ENCODE data around the gene CDH13.

Gene CDH13

GRCh38 chr16:83010776-83011720 lies 384.3 kb downstream of the CDH13 start:
- DNase-seq, result no peak

GRCh38 chr16:83011939-83012338 lies 385.2 kb downstream of the CDH13 start:
- DNase-seq, result no peak

DNA sequence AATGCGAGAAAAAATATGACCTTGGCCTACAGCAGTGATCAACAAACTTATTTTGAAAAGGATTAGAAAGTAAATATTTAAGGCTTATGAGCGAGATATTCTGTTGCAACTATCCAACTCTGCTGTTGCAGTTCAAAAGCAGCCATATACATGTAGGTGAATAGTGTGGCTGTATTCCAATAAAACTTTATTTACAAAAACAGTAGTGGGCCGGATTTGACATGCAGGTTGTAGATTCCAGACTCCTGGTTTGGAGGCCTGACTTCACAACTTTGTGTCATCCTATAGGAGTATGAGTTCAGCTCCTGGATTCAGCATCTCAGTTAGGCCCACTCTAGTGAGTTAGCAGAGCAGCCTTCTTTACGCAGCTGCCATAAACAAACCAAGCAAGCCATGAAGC lies 386.3 kb downstream of the CDH13 start:
- DNase-seq, result no peak

DNA sequence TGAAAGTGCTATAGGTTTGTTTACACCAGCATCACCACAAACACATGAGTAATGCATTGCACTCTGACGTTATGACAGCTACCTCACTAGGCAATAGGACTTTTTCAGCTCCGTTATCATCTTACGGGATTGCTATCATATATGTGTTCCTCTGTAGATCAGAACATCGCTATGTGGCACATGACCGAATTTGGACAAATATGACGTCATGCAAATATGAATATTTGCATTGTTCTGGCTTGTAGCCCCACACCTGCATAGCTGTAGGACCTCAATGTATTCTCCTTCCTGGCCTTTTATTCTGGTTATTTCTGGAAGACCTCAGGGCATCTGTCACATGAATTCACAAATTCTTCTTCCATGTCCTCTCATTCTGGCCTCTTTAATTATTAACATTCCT lies 393.2 kb downstream of the CDH13 start:
- no peak for DNase-seq

GRCh38 chr16:83021045-83021444 lies 394.3 kb downstream of the CDH13 start:
- no peak for DNase-seq

DNA sequence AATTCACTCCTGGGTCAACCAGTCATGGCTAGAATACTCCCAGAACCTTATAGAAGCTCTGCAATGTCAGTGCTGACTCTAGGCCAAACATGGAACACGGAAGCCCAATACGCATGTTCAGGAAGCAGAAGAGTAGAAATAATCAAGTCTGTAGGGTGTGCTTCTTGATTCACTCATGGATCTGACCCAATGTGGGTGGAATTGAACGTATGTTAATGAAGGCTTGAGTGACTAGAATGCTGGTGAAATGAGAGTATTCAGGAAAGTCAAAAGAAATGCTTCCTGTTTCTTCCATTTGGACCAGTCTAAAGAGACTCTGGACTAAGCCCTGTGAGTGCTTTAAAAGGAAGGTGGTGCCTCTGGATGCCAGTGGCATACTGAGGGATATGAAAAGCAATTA lies 395.0 kb downstream of the CDH13 start:
- no peak for DNase-seq

- no peak for DNase-seq
These were observed 396.2 kb downstream of the CDH13 start for GRCh38 chr16:83023011-83023410.

- DNase-seq, result no peak
These were observed 396.9 kb downstream of the CDH13 start for GRCh38 chr16:83023640-83024039.

DNA sequence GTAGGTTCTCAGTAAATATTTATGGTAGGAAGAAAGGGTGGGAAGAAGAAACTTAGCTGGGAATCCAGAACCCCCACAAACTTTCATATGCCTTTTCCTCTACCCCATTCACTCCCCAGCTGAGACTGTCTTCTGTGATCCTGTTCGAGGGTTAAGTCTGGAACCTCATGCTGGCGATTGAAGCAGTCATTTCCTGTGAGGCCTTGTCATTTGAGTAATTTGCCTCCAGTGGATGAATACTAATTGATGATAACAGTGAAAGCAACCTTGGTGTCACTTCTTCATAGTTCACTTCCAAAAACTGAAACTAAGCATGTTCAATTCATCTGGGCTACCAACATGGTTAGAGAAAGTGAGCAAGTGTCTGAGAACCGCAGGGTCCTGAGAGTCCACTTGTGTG lies 401.2 kb downstream of the CDH13 start:
- DNase-seq, result no peak

- DNase-seq, result no peak
These were observed 402.7 kb downstream of the CDH13 start for GRCh38 chr16:83029467-83029866.

DNA sequence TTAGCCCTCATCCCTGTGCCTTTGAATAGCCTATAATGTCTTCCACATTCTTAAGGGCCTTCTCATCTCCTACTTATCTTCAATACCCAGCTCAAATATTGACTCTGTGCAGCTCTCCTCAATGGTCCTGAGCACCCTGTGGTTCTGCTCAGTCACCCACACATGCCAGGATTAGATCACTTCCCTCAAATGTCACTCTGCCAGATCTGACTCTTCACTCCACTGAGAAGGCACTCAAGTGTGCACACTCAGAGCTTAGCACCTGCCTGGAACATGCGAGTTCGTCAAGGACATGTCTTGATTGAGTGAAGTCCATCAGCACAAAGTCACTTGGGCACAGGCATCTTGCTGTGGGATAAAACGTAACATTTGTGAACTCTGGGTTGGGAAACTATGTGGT lies 404.8 kb downstream of the CDH13 start:
- no peak for DNase-seq

GRCh38 chr16:83037102-83037501 lies 410.3 kb downstream of the CDH13 start:
- no peak for DNase-seq

DNA sequence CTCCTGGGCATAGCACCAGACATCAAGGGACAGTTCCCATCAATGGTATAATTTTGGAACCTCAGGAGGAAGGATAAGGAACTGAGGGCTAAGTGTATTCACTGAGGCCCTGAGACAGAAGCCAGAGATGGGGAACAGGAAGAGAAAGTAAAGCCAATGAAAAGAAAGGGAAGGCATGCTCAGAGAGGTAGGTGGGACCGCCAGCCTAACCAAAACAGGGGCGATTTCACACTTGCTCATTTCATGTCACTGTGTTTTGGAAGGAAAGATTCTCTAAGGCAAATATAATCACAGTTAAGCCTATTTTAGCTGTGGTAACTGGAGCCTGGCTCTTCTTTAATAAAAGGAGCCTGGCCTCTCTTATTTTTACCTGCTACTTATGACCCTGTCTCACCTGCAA lies 411.1 kb downstream of the CDH13 start:
- DNase-seq, result no peak

DNA sequence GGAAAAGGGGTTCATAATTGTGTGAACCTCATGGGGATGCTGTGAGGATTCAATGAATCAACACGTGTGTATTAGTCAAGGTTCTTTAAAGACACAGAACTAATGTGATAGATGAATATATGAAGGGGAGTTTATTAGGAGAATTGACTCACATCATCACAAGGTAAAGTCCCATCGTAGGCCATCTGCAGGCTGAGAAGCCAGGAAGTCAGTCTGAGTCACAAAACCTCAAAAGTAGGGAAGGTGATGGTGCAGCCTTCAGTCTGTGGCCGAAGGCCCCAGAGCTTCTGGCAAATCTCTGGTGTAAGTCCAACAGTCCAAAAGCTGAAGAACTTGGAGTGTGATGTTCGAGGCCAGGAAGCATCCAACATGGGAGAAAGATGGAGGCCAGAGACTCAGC lies 413.4 kb downstream of the CDH13 start:
- no peak for DNase-seq

DNA sequence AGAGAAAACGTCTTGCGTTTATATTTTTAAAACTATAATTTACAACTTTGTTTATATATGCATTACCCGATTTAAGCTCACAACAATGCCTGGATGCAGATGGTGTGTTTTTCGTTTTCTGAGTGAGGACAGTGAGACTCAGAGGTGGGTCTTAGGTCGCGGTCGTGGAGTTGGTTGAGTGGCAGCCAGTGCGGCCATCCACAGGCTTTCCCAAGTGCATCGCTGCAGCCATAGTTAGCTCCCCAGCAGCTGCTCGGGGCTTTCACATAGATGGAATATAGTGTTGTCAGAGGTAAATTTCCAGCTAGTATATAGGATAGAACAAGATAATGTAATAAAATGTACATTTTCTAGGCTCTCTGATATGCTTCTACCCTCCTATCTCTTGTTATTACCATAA lies 417.8 kb downstream of the CDH13 start:
- no peak for DNase-seq

GRCh38 chr16:83045790-83046189 lies 419.0 kb downstream of the CDH13 start:
- DNase-seq, result no peak

DNA sequence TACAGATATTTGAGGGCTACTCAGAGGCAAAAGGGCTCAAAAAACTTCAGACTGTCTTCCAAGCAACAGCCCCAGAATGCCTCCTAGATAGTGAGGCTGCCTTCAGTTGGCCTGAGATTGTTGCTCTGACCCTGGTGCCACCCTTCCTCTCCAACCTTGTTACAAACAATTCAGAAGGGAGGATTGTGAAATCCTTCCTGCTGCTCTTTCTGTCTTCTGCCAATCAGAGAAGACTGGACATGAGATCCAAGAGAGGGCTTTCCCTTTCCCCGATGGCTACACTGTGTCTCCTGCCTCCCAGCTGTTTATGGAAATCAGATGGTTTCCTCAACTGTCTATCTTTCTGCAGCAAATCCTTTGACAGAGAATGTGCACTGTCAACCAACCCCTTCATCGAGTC lies 419.9 kb downstream of the CDH13 start:
- DNase-seq, result no peak

- no peak for DNase-seq
These were observed 424.7 kb downstream of the CDH13 start for GRCh38 chr16:83051451-83051850.

GRCh38 chr16:83054283-83054682 lies 427.5 kb downstream of the CDH13 start:
- no peak for DNase-seq

DNA sequence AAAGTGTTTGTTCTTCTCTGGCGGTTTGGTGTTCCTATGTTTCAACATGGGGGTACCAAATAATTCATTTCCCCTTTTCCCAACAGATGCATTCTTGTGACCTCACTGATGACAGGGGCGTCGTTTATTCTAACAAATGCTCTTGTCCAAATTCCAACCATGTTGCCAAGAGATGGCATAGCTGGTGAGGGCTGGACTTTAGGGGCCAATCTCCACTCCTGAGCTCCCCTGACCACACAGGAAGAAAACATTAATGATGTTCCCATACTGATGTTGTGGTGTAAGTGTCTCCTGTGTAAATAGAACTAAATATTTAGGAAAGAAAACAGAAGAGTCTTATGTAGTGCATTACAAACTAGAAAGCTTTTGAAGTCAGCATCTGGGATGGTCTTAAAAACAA lies 431.6 kb downstream of the CDH13 start:
- DNase-seq, result no peak

DNA sequence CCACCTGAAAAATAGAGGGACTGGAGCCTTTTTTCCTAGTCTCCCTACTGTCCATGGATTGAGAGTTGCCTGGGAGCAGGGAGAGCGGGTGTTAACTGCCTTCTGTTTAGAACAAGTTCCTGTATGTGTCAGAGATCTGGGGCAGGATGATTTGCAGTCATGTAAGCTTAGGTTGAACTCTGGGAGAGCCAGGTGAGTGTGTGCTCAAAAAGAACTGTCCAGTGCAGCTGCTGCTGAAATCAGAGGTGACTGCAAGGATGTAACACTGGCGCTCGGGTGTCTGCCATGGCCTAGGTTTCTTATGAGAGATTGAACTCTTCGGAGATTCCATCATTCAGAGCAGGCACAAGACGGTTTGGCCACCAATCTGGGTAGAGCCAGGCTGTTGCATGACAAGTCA lies 432.5 kb downstream of the CDH13 start:
- DNase-seq, result no peak

DNA sequence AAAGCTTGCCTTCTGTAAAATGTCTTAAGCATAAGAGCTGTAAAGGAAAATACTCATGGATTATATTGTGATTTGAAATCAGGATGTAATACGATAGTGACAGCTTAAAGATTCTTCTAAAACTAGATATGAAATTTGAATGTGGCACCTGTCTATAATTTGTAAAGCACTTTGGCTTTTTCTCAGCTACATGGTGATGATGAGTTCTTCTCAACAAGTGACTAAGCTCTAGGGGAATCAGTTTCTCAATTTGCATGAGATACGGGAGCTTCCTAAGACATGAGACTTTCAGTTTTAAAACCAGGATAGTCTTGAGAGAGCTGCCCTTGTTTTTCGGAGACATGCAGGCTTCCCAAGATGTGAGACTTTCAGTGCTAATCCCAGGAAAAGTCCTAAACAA lies 439.2 kb downstream of the CDH13 start:
- DNase-seq, result no peak

DNA sequence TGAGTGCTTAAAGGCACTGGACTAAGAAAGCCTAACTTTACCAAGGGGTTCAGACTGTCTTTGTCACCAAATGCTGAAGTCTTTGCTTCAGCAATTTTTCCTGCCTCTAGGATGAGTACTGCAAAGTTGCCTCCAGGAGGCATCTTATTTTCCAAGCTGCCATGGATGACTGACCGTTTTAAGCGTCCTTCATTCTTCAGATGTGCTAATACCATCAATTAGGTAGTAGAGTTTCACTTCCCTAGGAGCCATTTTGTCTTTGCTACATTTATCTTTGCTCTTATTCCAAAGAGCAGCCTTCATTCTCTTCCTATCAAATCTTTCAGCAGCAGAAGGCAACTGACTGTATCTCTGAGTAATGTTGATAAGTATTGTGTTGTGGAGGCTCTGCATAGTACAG lies 440.1 kb downstream of the CDH13 start:
- no peak for DNase-seq

GRCh38 chr16:83068686-83069085 lies 441.9 kb downstream of the CDH13 start:
- DNase-seq, result no peak

All from CD4-positive, alpha-beta T cell treated with Interferon alpha-2 for 1 hour (primary cell).